Stimulated activated CD8-positive, alpha-beta memory T cell treated with anti-CD3 and anti-CD28 coated beads, Interleukin-7, amount 100 ng/mL, for 4 hours (primary cell): ENCODE measurements around the gene ZNF648.
"Not testable (repeated sequence)": the region's sequence is repeated elsewhere in the genome, so short reads cannot be mapped to it uniquely, and the experiment has no call there.

Experiments used
- DNase-seq, 2 donors: peaks; one replicate each; pipeline ENCODE4 v3.0.0-alpha.2; 2020; ENCODE audit warnings: low read depth in 2 of 2

ZNF648 gene

GRCh38 chr1:182069028-182069466 lies 7.5 kb upstream of the ZNF648 start:
- no peak for DNase-seq

- no peak for DNase-seq
Measured at GRCh38 chr1:182066934-182067333, 5.4 kb upstream of the ZNF648 start.

DNA sequence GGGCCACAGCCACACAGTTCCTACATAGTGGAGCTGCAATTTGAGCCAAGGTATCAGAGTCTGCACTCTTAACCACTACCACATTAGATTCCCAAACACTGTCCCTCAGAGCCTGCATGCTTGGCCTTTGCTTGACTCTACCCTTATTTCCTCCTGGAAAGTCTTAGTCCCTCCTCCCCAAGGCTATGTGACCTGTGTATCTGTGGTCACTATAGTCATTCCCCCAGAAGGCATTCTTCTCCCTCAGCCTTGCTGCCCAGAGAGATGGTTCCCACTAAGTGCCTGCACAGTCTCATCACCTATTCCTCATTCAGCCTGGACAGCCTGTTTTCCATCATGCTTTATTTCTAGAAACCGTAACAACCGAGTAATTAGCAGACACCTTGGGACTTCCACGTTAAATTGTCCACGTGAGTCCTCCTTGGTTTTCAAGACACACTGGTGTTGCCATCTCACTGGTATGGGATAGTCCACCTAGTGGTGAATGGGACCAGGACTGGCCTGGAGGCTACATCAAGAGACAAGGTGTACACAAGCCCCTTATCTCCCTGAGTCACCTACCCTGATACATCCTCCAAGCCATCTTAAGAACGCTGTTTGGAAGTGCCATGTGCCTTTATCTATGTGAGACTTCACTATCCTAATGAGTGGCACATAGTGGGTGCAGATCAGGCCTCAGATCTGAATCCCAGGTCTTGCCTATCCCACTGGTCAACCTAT lies 3.8 kb upstream of the ZNF648 start:
- no peak for DNase-seq

- DNase-seq = no peak
Measured at GRCh38 chr1:182064611-182065010, 3.1 kb upstream of the ZNF648 start.

- DNase-seq = no peak
Measured at GRCh38 chr1:182062223-182062622, 711 bp upstream of the ZNF648 start.

GRCh38 chr1:182060877-182061276 lies 635 bp downstream of the ZNF648 start:
- DNase-seq = no peak

DNA sequence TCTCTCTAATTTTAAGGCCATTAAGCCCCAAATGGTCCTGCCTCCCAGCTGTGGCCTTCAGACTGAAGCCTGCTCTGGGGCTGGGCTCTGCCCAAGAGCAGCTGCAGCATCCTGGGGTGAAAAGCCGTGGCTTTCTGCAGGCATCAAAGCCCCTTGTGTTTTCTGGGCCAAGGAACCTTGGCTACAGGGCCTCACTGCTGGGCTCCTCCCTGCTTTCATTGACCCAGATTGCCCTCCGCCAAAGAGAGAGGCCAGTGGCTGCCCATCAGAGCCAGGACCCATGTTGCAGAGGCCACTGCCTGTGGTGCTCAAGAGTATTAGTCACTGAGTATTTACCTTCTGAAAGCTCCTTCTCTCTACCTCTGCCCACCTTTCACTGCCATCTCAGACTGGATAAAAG lies 1.6 kb downstream of the ZNF648 start:
- DNase-seq = no peak

GRCh38 chr1:182056601-182057366 lies 4.7 kb downstream of the ZNF648 start:
- DNase-seq = no peak

GRCh38 chr1:182054698-182055326 lies 6.7 kb downstream of the ZNF648 start:
- DNase-seq = peak in 1 of 2 donors; percentile 9

GRCh38 chr1:182052355-182052754 lies 9.2 kb downstream of the ZNF648 start:
- DNase-seq = no peak

- DNase-seq = no peak
Measured at GRCh38 chr1:182051938-182052337, 9.6 kb downstream of the ZNF648 start.

- no peak for DNase-seq
Measured at GRCh38 chr1:182050481-182051448, 10.7 kb downstream of the ZNF648 start.

GRCh38 chr1:182048562-182048961 lies 12.9 kb downstream of the ZNF648 start:
- no peak for DNase-seq

- DNase-seq = no peak
Measured at GRCh38 chr1:182046763-182047162, 14.7 kb downstream of the ZNF648 start.

GRCh38 chr1:182045481-182045880 lies 16.0 kb downstream of the ZNF648 start:
- DNase-seq = not testable (repeated sequence)

DNA sequence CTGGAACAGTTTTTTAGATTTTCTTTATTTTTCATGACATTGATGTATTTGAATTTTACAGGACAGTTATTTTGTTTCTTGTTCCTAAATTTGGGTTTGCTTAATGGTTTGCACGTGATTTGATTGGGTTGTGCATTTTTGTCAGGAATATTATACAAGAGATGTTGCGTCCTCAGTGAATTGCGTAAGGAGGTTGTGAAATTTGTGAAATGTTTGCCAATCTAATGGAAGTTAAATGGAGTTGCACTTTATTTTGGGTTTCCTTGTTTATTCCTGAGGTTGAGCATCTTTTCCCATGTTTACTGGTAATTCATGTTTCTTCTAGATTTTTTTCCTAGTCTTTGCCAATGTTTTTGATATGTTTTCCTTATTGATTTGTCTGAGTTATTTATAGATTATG lies 19.9 kb downstream of the ZNF648 start:
- DNase-seq = no peak

DNA sequence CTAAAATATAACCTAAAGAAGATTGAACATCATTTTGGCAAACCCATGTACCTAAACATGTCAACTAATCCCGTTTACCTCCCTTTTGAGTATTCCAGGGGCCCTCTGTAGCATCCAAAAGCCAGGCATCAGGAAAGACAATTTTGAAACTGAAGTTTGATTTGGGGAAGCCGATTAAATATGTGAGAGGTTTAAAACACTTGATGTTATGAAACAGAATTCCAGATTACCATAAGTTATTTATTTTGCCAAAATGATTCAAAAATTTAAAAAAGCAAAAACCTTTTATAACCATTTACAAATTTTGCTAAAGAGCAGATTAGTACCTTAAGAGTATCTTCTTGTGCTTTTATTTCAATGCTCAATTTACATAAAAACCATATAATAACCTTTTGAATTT lies 23.3 kb downstream of the ZNF648 start:
- DNase-seq = no peak

- no peak for DNase-seq
Measured at GRCh38 chr1:182035097-182035770, 26.3 kb downstream of the ZNF648 start.

- no peak for DNase-seq
Measured at GRCh38 chr1:182032251-182032650, 29.3 kb downstream of the ZNF648 start.

DNA sequence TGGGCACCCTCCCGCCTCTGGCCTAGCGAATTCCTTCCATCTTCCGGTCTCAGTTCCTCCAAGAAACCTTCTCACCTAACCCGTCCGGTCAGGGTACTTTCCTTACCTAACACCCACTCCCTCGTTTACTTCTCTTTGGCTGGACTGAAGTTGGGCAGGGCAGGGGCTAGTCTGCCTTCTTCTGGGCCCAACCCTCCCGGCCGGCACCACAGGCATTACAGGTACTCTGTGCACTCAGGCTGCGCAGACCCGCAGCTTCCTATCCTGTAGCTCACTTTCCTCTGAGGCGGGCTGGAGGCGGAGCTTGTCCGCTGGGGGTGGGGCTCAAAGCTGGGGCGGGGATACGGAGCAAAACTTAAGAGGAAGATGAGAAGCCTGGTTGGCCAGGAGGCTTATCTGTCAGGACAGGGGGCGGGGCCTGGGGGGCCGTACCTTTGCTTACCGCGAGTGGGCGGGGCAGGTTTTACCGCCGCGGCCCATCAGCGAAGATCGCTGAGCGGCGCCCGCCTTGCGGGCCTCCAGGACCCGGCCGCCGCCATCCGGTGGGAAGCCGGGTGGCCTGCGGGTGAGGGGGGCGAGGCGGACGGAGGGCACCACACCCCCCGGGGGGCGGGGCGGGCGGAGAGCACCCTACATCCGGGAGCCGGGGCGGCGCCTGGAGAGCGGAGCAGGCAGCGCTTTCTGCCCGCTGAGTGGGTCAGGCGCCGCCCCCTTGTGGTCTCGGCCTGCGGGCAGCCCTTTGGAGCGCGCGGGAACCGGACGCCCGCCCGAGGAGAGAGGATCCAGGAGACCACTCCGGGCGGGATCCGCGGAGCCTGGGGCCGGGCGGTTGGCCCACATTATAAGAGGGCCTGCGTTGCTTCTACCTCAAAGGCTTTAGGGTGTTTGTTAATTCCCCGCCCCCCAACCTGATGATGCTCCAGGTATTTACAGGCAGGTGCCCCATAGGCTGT lies 31.9 kb downstream of the ZNF648 start:
- peak; percentile 95 to 97 for DNase-seq
